Mucosa of descending colon (tissue), 3 donors: ENCODE data around the gene MTSS2. TPM values are rescaled to one million over a fixed set of nuclear protein-coding genes. Genes with fewer than 3 reads are reported as not detected.

Experiments used
- ATAC-seq: fragments of 200-7000 bp; cut with Tn5 transposase; one replicate; pipeline ENCODE4 v1.9.1; 2020; ENCODE audit warnings: mild to moderate bottlenecking, moderate library complexity
- DNase-seq, 3 donors: peaks; one replicate each; pipeline ENCODE4 v3.0.0-alpha.2; 2020
- H3K36me3 ChIP-seq: fragments of 200-600 bp; one replicate; pipeline ENCODE4 v1.8.0; 2021; ENCODE audit warnings: low read depth, mild to moderate bottlenecking
- H3K4me1 ChIP-seq: fragments of 200-600 bp; one replicate; pipeline ENCODE4 v1.8.0; 2021; ENCODE audit warnings: low read depth, mild to moderate bottlenecking
- H3K4me3 ChIP-seq: fragments of 200-600 bp; one replicate; pipeline ENCODE4 v1.8.0; 2021; ENCODE audit warnings: mild to moderate bottlenecking
- H3K9me3 ChIP-seq: fragments of 200-600 bp; one replicate; pipeline ENCODE4 v1.8.0; 2021; ENCODE audit warnings: mild to moderate bottlenecking
- CTCF ChIP-seq: fragments of 200-600 bp; IDR thresholded peaks from one replicate; pipeline ENCODE4 v1.8.0; 2022; ENCODE audit warnings: antibody characterized with exemption, mild to moderate bottlenecking
- intact Hi-C, 2 donors: fragments of 100-400 bp; cut with DNase I in 1 of 2; cut with micrococcal nuclease in 1 of 2; formaldehyde crosslinking; loops; one replicate each; pipeline versions ENCODE4 v1.11.0 to v1.11.1; 2022; cut with DNase I, micrococcal nuclease
- total RNA-seq, 3 donors: library from RNA; stranded (reverse); fragmentation: NEBNext Ultra II Directional in 2 of 3; extraction: Animal tissue kit (Norgen Biotek cat#: 25700) in 2 of 3; gene quantifications; one replicate each; pipeline versions ENCODE4 v1.2.1 to v1.2.4, GENCODE V29; 2021 to 2023
- donor health status: DM: no; HTN: no; CAD: no; lungs with moderate emphysema.
- donor health status: DM: no; HTN: no; CAD: no.
- donor health status: DM: no; HTN: yes; CAD: no.

The MTSS2 gene
- total RNA-seq, 3 donors from 2014 or later, result 11.8 to 151 (median 28.2) TPM

GRCh38 chr16:70694088-70694867, 8.4 kb upstream of the MTSS2 start:
- no peaks in the 10 kb centered on the region for H3K9me3 ChIP-seq
- DNase-seq (no peak), ATAC-seq (no peak)
- no peaks in the 10 kb centered on the region for H3K36me3 ChIP-seq
- no peak overlapping the region for H3K4me3 ChIP-seq
- intact Hi-C loops, result no loop called here
- TF ChIP-seq CTCF, result no peak
- peaks cover 39% of the 10 kb centered on the region for H3K4me1 ChIP-seq

DNA sequence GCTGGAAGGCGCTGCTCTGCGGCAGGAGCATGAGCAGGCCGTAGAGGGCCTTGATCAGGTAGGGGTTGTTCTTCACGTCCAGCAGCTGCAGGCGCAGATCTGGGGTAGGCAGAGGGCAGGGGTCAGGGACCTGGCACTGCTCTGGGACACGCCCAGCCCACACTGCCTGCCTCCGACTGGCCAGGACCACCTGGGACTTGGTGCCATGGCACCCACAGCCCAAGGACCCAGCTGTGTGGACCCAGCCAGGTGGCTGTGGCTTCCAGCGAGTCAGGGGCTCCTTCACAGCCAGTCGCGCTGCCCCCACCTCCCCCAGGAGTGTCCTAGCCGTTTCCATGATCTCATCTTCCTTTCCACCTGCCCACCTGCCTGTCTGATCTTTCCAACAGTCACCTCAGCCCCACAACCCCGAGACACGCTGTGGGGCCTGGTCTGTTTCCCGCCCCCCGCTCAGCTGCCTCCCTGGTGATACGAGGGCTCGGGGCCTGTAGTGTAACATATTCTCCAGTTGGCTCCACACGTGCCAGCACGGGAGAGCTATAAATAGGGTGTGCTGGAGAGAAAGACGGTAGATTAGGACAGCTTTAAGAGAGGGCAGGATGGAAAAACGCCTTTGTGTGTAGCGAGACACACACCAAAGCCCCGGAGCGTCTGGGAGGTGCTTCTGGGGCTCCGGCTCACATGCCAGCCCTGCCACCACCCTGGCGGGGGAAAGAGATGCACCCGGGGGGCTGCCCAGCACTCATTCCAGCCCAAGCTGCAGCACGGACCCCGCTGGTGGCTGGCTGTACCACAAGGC, 7.2 kb upstream of the MTSS2 start:
- no peaks in the 10 kb centered on the region for H3K36me3 ChIP-seq
- intact Hi-C loops, result no loop called here
- ATAC-seq (no peak), DNase-seq (no peak)
- no peak overlapping the region for H3K4me3 ChIP-seq
- H3K4me1 ChIP-seq, result peaks cover 45% of the 10 kb centered on the region
- TF ChIP-seq CTCF, result no peak
- no peaks in the 10 kb centered on the region for H3K9me3 ChIP-seq

- Histone ChIP-seq H3K9me3 (no peaks in the 10 kb centered on the region), H3K36me3 (no peaks in the 10 kb centered on the region), H3K4me1 (peaks cover 50% of the 10 kb centered on the region), H3K4me3 (no peak overlapping the region)
- intact Hi-C loops, result no loop called here
- DNase-seq (peak in 1 of 3 donors; percentile 57), ATAC-seq (no peak)
- no peak for TF ChIP-seq CTCF
These were observed 6.4 kb upstream of the MTSS2 start for GRCh38 chr16:70692130-70692872.

- H3K9me3 ChIP-seq, result no peaks in the 10 kb centered on the region
- no peak overlapping the region for H3K4me3 ChIP-seq
- peak in 2 of 3 donors; percentile 66 to 71 for DNase-seq
- H3K4me1 ChIP-seq, result peaks cover 49% of the 10 kb centered on the region
- TF ChIP-seq CTCF, result no peak
- intact Hi-C loops, result no loop called here
- H3K36me3 ChIP-seq, result no peaks in the 10 kb centered on the region
- peak; percentile 15 for ATAC-seq
These were observed 5.6 kb upstream of the MTSS2 start for GRCh38 chr16:70691223-70692129.
